OCI-LY7 (cell line): ENCODE measurements around the gene SPACA4.

ENCODE experiments used
- EZH2phosphoT487 ChIP-seq: fragments of 200-600 bp; sonication (generic); IDR thresholded peaks from 2 replicates; pipeline ENCODE4 v1.6.1; 2018; ENCODE audit warnings: low read depth, borderline replicate concordance, mild to moderate bottlenecking, mixed run types, antibody characterized with exemption, low read length, moderate library complexity, mixed read lengths
- TF ChIP-seq, protein P1 (sequence below): fragments of 200-600 bp; sonication (generic); conservative IDR thresholded peaks from 2 replicates; pipeline ENCODE4 v1.5.1; 2014; ENCODE audit warnings: mild to moderate bottlenecking, antibody characterized with exemption, low read length, moderate library complexity, mixed read lengths

DNA sequence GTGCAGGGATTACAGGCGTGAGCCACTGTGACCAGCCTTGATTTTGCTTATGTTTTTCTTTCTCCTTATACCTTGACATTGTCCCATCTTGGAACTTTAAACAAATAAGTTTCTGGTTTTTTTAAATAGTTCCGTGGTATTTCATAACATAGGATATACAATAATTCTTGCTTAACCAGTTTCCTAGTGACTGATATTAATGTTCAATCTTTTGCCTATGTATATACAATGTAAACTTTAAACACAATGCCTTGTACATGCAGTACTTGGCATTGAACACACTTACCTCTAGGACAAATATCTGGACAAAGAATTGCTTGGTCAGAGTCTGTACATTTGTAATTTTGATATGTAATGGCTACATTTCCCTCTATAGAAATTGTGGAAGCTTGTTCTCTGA lies 24.4 kb upstream of the SPACA4 start:
- no peak for TF ChIP-seq EZH2phosphoT487
- TF ChIP-seq, protein P1, sequence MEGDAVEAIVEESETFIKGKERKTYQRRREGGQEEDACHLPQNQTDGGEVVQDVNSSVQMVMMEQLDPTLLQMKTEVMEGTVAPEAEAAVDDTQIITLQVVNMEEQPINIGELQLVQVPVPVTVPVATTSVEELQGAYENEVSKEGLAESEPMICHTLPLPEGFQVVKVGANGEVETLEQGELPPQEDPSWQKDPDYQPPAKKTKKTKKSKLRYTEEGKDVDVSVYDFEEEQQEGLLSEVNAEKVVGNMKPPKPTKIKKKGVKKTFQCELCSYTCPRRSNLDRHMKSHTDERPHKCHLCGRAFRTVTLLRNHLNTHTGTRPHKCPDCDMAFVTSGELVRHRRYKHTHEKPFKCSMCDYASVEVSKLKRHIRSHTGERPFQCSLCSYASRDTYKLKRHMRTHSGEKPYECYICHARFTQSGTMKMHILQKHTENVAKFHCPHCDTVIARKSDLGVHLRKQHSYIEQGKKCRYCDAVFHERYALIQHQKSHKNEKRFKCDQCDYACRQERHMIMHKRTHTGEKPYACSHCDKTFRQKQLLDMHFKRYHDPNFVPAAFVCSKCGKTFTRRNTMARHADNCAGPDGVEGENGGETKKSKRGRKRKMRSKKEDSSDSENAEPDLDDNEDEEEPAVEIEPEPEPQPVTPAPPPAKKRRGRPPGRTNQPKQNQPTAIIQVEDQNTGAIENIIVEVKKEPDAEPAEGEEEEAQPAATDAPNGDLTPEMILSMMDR, result no peak
